ENCODE results near the gene GGN.
"Not testable (repeated sequence)": the region's sequence is repeated elsewhere in the genome, so short reads cannot be mapped to it uniquely, and the experiment has no call there.

GGN gene

GRCh38 chr19:38411898-38412297 is 24.1 kb upstream of the GGN start:
- DNase-seq (ENCODE audit: low read depth in 2 of 2) = not testable (repeated sequence)

GRCh38 chr19:38411041-38411712 is 23.3 kb upstream of the GGN start:
- DNase-seq (ENCODE audit: low read depth in 2 of 2) = no peak

GRCh38 chr19:38410407-38410806 is 22.6 kb upstream of the GGN start:
- not testable (repeated sequence) for DNase-seq (ENCODE audit: low read depth in 2 of 2)

DNA sequence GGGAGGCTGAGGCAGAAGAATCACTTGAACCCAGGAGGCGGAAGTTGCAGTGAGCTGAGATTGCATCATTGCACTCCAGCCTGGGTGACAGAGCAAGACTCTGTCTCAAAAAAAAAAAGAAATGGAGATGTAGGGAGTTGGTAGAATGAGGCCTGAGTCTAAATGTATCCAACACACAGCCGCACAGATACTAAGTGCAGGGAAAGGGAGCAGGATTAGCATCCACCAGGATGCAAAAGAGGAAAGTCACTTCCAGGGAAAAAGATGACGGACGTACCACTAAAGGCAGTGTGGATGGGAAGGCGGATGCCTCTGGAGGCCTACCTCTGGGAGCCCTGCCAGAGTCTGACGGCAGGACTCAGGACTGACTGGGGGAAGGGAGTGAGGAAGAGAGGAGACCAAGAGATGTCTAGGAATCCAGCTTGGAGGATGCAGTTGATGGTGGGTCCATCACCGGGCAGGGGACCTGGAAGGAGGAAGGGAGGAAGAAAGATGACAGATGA is 21.8 kb upstream of the GGN start:
- DNase-seq (ENCODE audit: low read depth in 2 of 2) = no peak

DNA sequence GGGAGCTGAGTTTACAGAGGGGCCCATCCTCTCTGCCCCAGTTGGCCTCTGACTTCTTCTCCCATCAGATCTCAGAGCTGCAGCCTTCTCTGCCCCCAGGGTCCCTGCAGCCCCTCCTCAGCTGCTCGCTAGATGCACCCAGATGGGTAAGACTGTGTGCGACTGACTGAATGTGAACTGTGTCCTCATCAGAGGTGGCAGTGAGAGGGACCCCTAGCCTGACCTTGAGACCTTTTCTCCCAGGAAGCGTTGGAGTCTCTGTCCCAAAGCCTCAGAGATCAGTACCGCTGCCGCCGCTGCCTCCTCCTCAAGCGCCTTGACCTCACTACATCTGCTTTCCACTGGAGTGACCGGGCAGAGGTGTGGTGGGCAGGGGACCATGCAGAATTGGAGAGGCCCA is 17.4 kb upstream of the GGN start:
- no peak for DNase-seq (ENCODE audit: low read depth in 2 of 2)

- no peak for DNase-seq (ENCODE audit: low read depth in 2 of 2)
These were observed 17.0 kb upstream of the GGN start for GRCh38 chr19:38404858-38405257.

GRCh38 chr19:38402967-38403674 is 15.3 kb upstream of the GGN start, which contains the start of gene FAM98C:
TSS of gene FAM98C (plus strand) at chr19:38403093. CDS start at chr19:38403154, 61 bp downstream.
- peak; percentile 94 to 95 for DNase-seq (ENCODE audit: low read depth in 2 of 2)

DNA sequence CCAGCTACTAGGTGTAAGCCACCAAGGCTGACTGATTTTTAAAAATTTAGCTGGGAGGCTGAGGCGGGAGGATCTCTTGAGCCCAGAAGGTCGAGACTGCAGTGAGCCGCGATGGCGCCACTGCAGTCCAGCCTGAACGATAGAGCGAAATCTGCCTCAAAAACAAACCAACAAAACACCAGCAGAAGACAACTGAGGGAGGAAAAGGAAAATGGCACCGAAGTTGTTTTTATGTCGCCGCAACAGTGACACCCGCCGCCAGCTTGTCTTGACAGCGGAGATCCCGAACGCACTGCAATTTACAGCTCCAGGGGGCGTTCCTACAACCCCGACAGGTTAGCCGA is 14.8 kb upstream of the GGN start:
- no peak for DNase-seq (ENCODE audit: low read depth in 2 of 2)

- no peak for DNase-seq (ENCODE audit: low read depth in 2 of 2)
These were observed 13.3 kb upstream of the GGN start for GRCh38 chr19:38401148-38401547.

- no peak for DNase-seq (ENCODE audit: low read depth in 2 of 2)
These were observed 12.5 kb upstream of the GGN start for GRCh38 chr19:38400361-38400760.

- DNase-seq (ENCODE audit: low read depth in 2 of 2) = no peak
These were observed 11.7 kb upstream of the GGN start for GRCh38 chr19:38399537-38399936.

GRCh38 chr19:38399081-38399480 is 11.2 kb upstream of the GGN start:
- DNase-seq (ENCODE audit: low read depth in 2 of 2) = no peak

GRCh38 chr19:38395381-38396114 is 7.7 kb upstream of the GGN start:
- DNase-seq (ENCODE audit: low read depth in 2 of 2) = no peak

DNA sequence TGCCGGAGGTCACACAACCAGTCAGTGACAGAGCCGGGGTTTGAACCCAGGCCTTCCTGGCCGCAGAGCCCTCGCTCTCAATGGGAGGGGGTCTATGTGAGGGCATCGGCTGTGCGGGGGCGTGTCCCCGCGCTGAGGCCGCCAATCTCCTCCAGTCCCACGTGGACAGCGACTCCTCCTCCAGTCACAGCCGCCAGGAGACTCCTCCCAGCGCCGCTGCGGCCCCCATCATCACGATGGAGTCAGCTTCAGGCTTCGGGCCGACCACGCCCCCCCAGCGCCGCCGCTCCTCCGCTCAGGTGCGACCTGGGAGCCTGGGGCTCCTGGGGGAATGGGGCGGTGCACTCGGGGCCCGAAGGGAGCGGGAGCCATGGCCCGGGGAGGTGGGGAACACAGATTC is 6.7 kb upstream of the GGN start:
- peak in 1 of 2 donors; percentile 39 for DNase-seq (ENCODE audit: low read depth in 2 of 2)

DNA sequence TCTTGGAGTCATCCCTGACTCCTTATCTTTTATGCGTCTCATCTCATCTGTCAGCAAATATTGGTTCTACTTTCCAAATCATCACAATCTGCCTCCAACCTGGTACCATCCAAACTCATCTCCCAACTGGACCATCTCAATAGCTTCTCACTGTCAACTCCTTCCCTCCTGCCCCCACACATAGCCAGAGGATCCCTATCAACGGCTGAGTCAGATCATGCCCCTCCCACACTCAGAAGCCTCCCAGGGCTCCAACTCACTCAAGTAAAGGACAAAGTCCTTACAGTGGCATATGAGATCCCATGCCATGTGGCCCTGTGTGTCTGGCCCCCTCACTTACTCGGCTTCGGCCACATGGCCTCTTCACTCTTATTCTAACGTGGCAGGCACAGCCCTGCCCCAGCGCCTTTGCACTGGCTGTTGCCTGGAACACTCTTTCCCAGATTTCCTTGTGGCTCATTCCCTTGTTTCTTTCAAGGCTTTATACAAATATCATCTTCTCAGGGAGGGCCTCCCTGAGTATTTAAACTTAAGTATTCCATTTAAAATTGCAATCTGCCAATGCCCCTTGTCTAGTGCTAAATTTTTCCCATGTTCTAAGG is 5.0 kb upstream of the GGN start:
- DNase-seq (ENCODE audit: low read depth in 2 of 2) = no peak

DNA sequence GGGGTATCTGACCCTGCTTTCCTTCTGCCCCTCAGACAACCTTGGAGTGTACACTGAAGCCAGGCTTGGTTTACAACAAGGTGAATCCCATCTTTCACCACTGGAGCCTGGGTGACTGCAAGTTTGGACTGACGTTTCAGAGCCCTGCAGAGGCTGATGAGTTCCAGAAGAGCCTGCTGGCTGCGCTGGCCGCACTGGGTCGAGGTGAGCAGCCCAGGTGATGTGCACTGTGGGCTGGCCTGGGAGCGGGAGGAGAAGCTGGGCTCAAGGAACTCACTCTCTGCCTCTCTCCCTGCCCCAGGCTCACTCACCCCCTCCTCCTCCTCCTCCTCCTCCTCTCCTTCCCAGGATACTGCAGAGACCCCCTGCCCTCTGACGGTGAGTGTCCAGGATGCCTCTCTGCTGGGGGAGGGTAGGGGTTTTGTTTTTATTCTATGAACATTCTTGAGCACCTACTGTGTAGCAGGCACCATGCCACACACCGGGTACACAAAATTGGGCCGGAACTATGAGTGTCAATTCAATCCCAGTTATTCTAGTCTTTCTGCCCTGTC is 4.2 kb upstream of the GGN start:
- no peak for DNase-seq (ENCODE audit: low read depth in 2 of 2)

- DNase-seq (ENCODE audit: low read depth in 2 of 2) = no peak
These were observed 2.4 kb upstream of the GGN start for GRCh38 chr19:38389957-38390924.

DNA sequence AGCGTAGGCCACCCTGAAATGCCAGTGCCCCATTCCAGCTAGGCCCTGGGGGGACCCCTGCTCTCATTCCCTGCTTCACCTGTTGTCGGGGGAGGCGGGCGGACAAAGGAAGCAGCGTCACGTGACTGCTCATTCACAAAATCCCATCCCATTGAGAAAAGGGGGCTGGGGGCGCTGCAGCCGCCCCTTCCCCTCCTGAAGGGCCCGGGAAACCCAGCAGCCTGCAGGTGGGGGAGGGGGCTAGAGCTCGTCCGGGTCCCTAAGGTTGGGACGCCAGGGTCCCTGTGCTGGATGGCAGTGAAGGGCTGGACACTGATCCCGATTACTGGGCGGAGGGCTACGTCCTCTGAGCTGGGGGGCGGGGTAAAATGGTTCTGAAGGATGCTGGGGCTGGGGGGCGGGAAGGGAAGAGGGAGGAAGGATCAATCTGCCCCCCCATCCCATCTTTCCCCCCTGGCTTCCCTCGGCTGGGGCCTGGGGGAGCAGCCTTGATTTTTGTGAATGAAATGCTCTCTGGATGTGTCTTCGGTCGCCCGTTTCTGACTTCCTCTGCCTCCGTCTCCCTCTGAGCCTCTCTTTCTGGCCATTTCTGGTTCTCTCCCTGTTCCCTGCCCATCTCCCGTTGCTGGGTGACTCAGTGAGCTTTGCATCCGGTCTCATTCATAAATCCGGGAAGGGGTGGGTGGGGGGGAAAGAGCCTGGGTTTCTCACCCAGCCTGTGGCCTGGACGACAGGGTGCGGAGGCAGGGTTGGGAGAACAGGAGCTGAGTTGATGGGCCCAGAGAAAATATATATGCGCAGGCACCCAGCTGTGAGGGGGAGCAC is 1.5 kb upstream of the GGN start:
- DNase-seq (ENCODE audit: low read depth in 2 of 2) = no peak

DNA sequence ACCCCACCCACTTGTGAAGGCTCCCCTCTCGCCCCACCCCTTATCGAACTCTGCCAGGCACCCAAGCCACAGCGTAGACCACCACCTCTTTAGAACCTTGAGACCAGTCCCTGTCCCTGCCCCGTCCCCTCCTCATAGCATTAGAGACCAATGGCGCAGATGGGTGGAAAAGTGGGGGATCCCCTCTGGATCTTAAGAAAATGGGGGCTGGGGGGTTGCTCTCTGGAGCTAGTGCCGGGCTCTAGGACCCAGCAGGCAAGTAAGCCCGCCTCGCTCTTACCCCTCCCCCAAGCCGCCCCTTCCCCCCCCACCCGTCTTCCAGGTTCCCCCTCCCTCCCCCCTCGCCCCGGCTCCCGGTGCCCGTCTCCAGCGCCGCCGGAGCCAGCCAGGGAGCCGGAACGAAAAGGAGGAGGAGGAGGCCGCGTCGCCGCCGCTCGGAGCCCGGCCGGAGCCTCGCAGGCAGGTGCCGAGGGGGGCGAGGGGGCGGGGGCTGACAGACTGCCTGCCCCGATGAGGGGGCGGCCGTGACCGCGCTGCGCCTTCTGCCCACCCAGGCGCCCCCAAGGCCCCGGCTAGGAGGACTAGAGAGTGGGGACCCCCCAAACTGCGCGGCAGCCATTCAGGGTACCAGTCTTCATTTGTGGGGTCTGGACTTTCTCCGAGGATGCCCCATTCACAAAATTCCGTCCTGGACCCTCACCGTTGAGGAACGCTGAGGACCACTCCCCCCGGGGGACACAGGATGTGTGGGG is 691 bp upstream of the GGN start, which contains the start of gene SPRED3:
TSS of gene SPRED3 (plus strand) at position 349 of the 752 bp plus-strand sequence. CDS start 1,606 bp downstream, outside the sequence.
- no peak for DNase-seq (ENCODE audit: low read depth in 2 of 2)
